ENCODE data around the gene THOP1. TPM values are rescaled to one million over a fixed set of nuclear protein-coding genes. Genes with fewer than 3 reads are reported as not detected.

Gene THOP1
- total RNA-seq, 1 donor from 2014 or later, result 60.9 TPM

DNA sequence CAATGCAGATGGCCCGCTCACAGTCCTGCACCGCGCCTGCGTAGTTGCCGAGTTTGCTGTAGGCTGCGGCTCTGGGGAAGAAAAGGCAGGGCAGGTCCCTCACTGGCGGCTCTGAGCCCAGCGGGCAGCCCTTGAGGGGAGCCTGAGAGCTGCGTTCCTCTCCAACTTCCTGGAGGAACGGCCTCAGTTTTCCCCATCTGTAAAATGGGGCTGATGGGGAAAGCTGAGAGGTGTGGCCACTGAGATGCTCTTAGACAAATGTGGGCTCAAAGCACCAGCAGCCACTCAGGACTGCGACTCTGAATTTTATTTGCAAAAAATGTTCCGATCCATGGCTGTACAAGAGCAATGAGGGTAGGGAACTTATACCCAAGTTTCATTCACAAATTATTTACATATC is 21.6 kb upstream of the THOP1 start:
- intact Hi-C loops (cut with micrococcal nuclease), result no loop called here
- Histone ChIP-seq H3K27ac (replicated peaks) (no peak overlapping the region), H3K4me3 (no peak overlapping the region), H3K9me3 (replicated peaks) (no peaks in the 10 kb centered on the region), H3K36me3 (peaks cover 99% of the 10 kb centered on the region), H3K4me1 (peaks cover 8% of the 10 kb centered on the region), H3K27me3 (ENCODE audit: low read depth) (no peaks in the 10 kb centered on the region)
- TF ChIP-seq, protein P1, sequence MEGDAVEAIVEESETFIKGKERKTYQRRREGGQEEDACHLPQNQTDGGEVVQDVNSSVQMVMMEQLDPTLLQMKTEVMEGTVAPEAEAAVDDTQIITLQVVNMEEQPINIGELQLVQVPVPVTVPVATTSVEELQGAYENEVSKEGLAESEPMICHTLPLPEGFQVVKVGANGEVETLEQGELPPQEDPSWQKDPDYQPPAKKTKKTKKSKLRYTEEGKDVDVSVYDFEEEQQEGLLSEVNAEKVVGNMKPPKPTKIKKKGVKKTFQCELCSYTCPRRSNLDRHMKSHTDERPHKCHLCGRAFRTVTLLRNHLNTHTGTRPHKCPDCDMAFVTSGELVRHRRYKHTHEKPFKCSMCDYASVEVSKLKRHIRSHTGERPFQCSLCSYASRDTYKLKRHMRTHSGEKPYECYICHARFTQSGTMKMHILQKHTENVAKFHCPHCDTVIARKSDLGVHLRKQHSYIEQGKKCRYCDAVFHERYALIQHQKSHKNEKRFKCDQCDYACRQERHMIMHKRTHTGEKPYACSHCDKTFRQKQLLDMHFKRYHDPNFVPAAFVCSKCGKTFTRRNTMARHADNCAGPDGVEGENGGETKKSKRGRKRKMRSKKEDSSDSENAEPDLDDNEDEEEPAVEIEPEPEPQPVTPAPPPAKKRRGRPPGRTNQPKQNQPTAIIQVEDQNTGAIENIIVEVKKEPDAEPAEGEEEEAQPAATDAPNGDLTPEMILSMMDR (IDR thresholded peaks at IDR 0.05; ENCODE audit: borderline replicate concordance), result no peak
- no peak for DNase-seq

DNA sequence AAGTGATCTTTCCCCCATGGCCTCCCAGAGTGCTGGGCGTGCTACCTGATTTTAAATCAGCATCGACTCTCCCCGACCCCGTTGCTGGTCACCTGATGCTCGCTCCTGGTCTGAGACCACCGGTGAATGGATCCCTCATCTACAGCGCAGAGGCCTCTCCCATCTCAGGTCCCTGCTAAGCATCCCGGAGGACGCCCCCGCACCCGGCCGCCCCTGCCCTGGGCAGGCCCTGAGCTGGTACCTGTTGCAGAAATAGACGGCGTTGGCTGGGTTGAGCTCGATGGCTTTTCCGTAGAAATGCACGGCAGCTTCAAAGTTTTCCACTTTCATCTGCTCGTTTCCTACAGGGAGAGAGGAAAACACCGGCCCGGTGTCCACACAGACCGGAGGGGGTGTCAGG is 20.4 kb upstream of the THOP1 start:
- H3K4me3 ChIP-seq, result no peak overlapping the region
- peaks cover 18% of the 10 kb centered on the region for H3K4me1 ChIP-seq
- peaks cover 88% of the 10 kb centered on the region for H3K36me3 ChIP-seq
- no peak for DNase-seq
- TF ChIP-seq, protein P1 (IDR thresholded peaks at IDR 0.05; ENCODE audit: borderline replicate concordance), result no peak
- H3K27me3 ChIP-seq (ENCODE audit: low read depth), result no peaks in the 10 kb centered on the region
- no peak overlapping the region for H3K27ac ChIP-seq (replicated peaks)
- intact Hi-C loops (cut with micrococcal nuclease), result no loop called here
- H3K9me3 ChIP-seq (replicated peaks), result no peaks in the 10 kb centered on the region

DNA sequence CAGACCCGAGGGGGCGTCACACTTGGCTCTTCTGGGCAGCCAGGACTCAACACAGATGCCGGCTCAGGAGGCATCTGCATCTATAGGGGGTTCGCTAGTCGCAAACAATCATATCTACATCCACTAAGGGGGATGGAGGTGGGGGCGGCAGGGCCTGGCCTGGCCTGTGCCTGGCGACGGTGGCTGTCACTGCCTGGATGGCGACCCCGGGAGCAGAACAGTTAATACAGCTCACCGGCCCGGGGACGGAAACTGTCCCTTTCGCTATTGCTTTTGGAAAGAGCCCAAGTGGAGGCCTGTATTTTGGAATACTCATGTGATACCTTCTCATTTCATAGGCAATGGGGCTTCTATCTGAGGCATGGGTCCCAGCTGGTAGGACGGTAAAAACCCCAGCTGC is 19.9 kb upstream of the THOP1 start:
- Histone ChIP-seq H3K4me3 (no peak overlapping the region), H3K27ac (replicated peaks) (no peak overlapping the region), H3K4me1 (peaks cover 22% of the 10 kb centered on the region), H3K9me3 (replicated peaks) (no peaks in the 10 kb centered on the region), H3K36me3 (peaks cover 84% of the 10 kb centered on the region), H3K27me3 (ENCODE audit: low read depth) (no peaks in the 10 kb centered on the region)
- intact Hi-C loops (cut with micrococcal nuclease), result no loop called here
- DNase-seq, result no peak
- TF ChIP-seq, protein P1 (IDR thresholded peaks at IDR 0.05; ENCODE audit: borderline replicate concordance), result no peak

GRCh38 chr19:2766594-2767372 is 18.5 kb upstream of the THOP1 start:
- intact Hi-C loops (cut with micrococcal nuclease), result no loop called here
- H3K36me3 ChIP-seq, result peaks cover 70% of the 10 kb centered on the region

GRCh38 chr19:2767688-2768087 is 17.6 kb upstream of the THOP1 start:
- no peak for DNase-seq
- intact Hi-C loops (cut with micrococcal nuclease), result no loop called here
- H3K27ac ChIP-seq (replicated peaks), result no peak overlapping the region
- no peak overlapping the region for H3K4me3 ChIP-seq
- H3K36me3 ChIP-seq, result peaks cover 61% of the 10 kb centered on the region
- H3K9me3 ChIP-seq (replicated peaks), result no peaks in the 10 kb centered on the region
- H3K27me3 ChIP-seq (ENCODE audit: low read depth), result no peaks in the 10 kb centered on the region
- peaks cover 45% of the 10 kb centered on the region for H3K4me1 ChIP-seq
- TF ChIP-seq, protein P1 (IDR thresholded peaks at IDR 0.05; ENCODE audit: borderline replicate concordance), result no peak

More at GRCh38 chr19:2766594-2767372, 18.5 kb upstream of the THOP1 start:
- Histone ChIP-seq H3K4me3 (no peak overlapping the region), H3K27ac (replicated peaks) (no peak overlapping the region), H3K9me3 (replicated peaks) (no peaks in the 10 kb centered on the region), H3K4me1 (peaks cover 36% of the 10 kb centered on the region), H3K27me3 (ENCODE audit: low read depth) (no peaks in the 10 kb centered on the region)
- TF ChIP-seq, protein P1 (IDR thresholded peaks at IDR 0.05; ENCODE audit: borderline replicate concordance), result no peak
- DNase-seq, result no peak
